ENCODE results near the gene MYOC.

- TF ChIP-seq SMC3 (conservative IDR thresholded peaks at IDR 0.05; ENCODE audit: poor library complexity) (no peak), CTCF (IDR thresholded peaks at IDR 0.05; ENCODE audit: poor library complexity, severe bottlenecking) (no peak), RAD21 (conservative IDR thresholded peaks at IDR 0.05) (no peak), EZH2 (IDR thresholded peaks at IDR 0.05; ENCODE audit: borderline replicate concordance, insufficient read depth, low read length, poor library complexity, severe bottlenecking) (no peak), EP300 (conservative IDR thresholded peaks at IDR 0.05; ENCODE audit: poor library complexity, severe bottlenecking) (no peak)
Observed at GRCh38 chr1:171642197-171642596, 10.3 kb downstream of the MYOC start.

All from neural cell (in vitro differentiated cells).